NCI-H2029 (cell line): ENCODE data around the gene EFCAB8.
A peak's percentile ranks its signal among the peaks of the same experiment; 100 is the strongest.

ENCODE experiments used
- DNase-seq: peaks from one replicate; lab custom pipeline; 2025; lab: John Stamatoyannopoulos, UW

EFCAB8 gene

GRCh38 chr20:33007376-33008335, 148.9 kb downstream of the EFCAB8 start, which contains the start of gene BPIFB2:
TSS of gene BPIFB2 (plus strand) at chr20:33007704. CDS start at chr20:33008575, 871 bp downstream.
- peak; percentile 43 for DNase-seq

- peak; percentile 5 for DNase-seq
Measured at GRCh38 chr20:33008336-33009213, 149.9 kb downstream of the EFCAB8 start.

- peak; percentile 72 for DNase-seq
Measured at GRCh38 chr20:33009214-33010132, 150.8 kb downstream of the EFCAB8 start.

GRCh38 chr20:33010133-33010504, 151.4 kb downstream of the EFCAB8 start:
- no peak for DNase-seq

GRCh38 chr20:33010674-33011449, 152.1 kb downstream of the EFCAB8 start:
- DNase-seq = no peak
